ENCODE results near the gene PHRF1.

Gene PHRF1

GRCh38 chr11:616320-617198 lies 40.3 kb downstream of the PHRF1 start:
- no peak for DNase-seq

DNA sequence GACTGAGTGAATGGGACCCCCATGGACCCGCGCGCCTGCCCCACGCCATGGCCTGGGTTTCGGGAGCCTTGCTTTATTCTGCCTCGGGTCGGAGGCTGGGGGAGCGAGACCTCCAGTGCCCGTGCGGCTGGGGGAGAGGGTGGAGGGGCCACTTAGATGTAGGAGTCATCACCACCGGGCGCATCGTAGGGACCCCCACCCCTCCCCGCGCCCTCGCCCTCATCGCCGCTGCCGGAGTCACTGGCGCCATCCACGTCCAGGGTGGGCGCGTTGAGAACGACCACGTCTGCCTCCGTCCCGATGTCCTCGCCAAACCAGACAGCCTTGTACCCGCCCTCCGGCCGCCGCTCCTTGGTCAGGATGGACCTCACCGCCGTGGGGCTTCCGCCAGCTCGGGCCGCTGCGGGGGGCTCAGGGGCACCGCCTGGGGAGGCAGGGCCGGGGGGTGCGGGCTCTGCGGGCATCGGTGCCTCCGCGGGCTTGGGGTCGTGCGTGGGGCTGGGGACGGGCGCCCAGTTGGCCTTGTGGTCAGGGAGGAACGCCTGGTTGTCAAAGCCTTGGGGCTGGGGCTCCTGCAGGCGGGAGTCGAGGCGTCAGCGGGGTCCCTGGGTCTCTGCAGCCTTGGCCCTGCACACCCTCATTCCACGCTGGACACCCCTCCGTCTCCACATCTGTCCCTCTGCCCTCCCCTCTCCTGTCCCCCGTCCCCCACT lies 41.1 kb downstream of the PHRF1 start:
- DNase-seq = no peak

DNA sequence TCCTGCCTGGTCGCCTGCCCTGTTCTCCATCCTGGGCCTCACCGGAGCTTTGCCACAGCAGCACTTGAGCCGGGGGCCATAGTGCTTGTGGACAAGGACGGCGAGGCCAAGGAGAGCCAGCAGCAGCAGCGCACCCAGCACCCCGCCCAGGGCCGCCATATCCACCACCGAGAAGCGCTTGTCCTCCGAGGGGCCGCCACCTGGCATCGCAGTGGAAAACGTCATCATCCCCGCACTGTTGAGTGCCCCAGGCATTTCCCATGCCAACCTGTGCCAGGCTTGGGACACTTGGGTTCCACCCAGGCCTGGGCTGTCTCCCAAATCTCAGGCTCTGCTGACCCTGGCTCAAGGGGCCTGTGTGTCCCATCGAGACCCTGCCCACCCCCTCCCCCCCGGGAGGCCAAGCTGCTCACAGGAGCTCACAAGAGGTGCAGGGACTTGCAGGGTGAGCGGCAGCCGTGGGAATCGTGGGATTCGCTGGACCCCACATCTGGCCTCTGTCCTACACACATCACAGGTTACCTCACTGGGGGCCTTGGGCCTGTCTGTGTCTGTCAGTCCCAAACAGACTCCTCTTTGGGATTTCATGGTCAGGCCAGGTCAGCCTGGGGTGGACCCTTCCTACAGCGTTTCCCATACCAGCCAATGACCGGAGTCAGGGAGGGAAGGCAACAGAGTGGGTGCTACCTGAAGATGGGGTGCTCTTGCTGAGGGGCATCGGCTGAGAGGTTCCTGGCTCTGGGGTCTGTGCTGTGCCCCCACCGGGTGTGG lies 41.8 kb downstream of the PHRF1 start:
- no peak for DNase-seq

GRCh38 chr11:618856-619627 lies 42.8 kb downstream of the PHRF1 start:
- DNase-seq = no peak

DNA sequence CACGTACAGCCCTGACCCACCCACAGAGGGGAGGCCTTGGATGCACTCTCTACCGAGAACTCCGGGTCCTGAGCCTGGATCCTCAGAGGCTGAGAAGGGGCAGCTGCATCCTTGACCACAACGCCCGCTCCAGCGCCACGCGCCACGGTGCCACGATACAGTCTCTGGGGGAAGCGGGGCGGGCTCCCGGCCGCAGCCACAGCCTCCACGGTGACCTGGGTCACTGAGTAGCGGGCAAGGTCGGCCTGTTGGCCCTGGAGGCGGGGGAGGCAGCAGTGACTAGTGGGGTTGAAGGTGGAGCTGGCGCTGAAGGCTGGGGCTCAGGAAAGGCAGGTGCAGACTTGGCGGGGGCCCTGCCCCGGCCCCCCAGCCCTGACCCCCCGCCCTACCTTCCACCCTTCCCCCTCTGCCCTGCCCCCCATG lies 43.4 kb downstream of the PHRF1 start:
- no peak for DNase-seq

- no peak for DNase-seq
These were observed 43.9 kb downstream of the PHRF1 start for GRCh38 chr11:620201-620600.

- peak in 1 of 2 experiments; percentile 21 for DNase-seq
These were observed 44.9 kb downstream of the PHRF1 start for GRCh38 chr11:620935-621814.

- DNase-seq = no peak
These were observed 45.6 kb downstream of the PHRF1 start for GRCh38 chr11:621838-622237.

- no peak for DNase-seq
These were observed 47.1 kb downstream of the PHRF1 start for GRCh38 chr11:623349-623869.

DNA sequence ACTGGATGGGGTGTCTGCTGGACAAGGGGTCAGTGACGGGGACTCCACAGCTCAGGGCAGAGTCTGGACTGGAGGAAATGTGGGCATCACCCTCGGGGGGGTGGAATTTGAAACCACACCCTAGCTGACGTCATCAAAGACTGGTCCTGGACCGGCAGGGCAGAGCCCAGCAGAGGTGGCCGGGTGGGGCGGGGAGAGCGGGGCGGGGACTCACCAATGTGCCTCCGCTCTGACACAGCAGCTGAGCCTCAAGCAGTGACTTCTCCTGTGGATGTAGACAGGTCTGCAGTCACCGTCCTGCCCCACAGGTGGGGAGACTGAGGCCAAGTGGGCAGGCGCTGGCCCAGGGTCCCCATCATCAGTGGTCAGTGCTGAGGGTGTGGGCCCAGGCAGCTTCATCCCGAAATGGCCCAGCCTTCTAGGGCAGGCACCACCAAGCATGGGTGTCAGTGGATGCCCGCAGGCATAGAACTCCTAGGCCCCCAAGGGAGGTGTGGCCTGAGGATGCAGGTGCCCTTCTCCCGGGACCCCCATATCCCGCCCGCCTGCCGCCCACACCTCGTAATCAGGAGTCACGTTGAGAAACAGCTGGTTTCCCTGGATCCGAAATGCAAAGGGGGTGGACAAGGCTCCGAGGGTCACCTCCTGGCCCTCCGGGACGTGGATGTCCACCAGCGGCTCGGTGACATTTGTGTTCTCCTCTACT lies 47.9 kb downstream of the PHRF1 start:
- DNase-seq = peak in 1 of 2 experiments; percentile 28

GRCh38 chr11:624705-625635 lies 48.7 kb downstream of the PHRF1 start, which contains the start of gene CDHR5:
Gene CDHR5 (minus strand): TSS chr11:624955. CDS start chr11:624902, 53 bp downstream.
- peak in 1 of 2 experiments; percentile 31 for DNase-seq

DNA sequence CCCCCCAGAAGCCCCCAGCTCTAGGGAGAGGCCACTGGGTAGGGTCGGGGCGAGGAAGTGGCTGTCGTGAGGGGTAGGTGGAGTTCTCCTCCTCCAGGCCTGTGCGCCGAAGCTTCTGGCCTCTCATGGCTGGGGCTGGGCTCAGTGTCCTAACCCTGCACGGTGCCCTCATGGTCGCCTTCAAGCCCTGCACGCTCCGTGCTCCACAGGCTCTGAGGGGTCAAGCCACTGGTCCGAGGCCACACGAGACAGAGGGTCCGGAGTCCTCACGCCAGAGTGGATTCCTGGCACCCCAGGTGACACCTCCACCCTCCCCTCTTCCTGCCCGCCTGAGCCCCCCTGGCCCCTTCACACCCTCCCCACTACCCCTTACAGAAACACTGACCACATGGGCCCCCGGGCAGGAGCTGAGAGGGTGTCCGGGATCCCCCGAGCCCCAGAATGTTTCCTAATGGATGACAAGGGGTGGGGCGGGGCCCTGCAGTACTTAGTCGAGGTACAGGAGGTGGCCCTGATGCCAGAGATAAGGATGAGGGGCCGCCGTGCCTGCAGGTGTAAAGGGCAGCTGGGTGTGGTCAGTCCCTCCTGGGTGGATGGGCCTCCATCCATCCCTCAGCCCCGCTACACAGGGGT lies 49.5 kb downstream of the PHRF1 start:
- DNase-seq = peak in 1 of 2 experiments; percentile 27

GRCh38 chr11:626475-627307 lies 50.4 kb downstream of the PHRF1 start, which contains the start of gene SCT:
Gene SCT (minus strand): TSS chr11:627181. CDS start chr11:627143, 38 bp downstream.
- peak in 1 of 2 experiments; percentile 32 for DNase-seq

DNA sequence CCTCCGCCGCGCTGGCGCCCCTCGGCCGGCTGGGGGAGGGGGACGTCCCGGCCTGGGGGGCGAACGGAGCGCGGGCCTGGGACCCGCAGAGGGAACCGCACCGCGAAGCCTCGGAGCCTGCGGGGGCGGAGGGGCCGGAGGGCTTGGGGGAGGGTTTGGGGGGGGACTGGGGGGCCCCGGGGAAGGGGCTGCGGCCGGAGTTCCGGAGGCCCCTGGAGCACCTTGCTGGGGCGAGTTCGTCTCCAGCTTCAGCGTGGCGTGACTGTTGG lies 51.0 kb downstream of the PHRF1 start:
- DNase-seq = no peak

- peak in 1 of 2 experiments; percentile 22 for DNase-seq
These were observed 51.8 kb downstream of the PHRF1 start for GRCh38 chr11:628056-628455.

DNA sequence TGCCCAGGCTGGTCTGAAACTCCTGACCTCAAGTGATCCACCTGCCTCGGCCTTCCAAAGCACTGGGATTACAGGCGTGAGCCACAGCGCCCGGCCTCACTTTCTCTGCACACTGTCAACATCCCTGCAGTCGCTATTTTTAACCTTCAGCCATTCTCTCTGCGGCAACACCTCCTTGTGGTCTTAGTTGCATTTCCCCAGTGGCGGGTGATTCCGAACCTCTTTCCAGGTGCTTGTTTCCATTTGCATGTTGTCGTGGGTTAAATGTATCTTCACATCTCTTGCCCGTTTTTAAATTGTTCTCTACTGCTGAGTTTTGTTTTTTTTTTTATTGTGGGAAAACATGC lies 52.9 kb downstream of the PHRF1 start:
- peak in 1 of 2 experiments; percentile 35 for DNase-seq

DNA sequence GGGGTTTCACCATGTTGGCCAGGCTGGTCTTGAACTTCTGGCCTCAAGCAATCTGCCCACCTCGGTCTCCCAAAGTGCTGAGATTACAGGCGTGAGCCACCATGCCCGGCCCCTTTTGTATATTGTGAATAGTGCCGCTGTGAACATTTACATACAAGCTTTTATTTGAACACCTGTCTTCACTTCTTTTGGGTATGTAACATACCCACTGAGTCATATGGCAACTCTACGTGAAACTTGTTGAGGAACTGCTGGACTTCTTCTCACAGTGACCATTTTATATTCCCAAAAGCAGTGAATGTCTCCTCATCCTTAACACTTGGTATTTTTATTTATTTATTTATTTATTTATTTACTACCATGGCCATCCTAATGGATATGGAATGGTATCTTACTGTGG lies 54.6 kb downstream of the PHRF1 start:
- DNase-seq = no peak

GRCh38 chr11:635945-636510 lies 59.8 kb downstream of the PHRF1 start:
- DNase-seq = no peak

All from activated T-cell treated with anti-CD3 and anti-CD28 coated beads, Interleukin-2, amount 50 U/mL, for 48 hours (primary cell).